Stimulated activated CD4-positive, alpha-beta T cell treated with anti-CD3 and anti-CD28 coated beads, Interleukin-12 subunit alpha, Interleukin-12 subunit beta, amount 100 ng/mL, for 48 hours (primary cell): ENCODE data around the gene IL32.

Experiments
- DNase-seq, 3 donors: peaks; one replicate each; pipeline ENCODE4 v3.0.0-alpha.2; 2020; ENCODE audit warnings: low read depth in 2 of 3, low spot score in 1 of 3

The IL32 gene

DNA sequence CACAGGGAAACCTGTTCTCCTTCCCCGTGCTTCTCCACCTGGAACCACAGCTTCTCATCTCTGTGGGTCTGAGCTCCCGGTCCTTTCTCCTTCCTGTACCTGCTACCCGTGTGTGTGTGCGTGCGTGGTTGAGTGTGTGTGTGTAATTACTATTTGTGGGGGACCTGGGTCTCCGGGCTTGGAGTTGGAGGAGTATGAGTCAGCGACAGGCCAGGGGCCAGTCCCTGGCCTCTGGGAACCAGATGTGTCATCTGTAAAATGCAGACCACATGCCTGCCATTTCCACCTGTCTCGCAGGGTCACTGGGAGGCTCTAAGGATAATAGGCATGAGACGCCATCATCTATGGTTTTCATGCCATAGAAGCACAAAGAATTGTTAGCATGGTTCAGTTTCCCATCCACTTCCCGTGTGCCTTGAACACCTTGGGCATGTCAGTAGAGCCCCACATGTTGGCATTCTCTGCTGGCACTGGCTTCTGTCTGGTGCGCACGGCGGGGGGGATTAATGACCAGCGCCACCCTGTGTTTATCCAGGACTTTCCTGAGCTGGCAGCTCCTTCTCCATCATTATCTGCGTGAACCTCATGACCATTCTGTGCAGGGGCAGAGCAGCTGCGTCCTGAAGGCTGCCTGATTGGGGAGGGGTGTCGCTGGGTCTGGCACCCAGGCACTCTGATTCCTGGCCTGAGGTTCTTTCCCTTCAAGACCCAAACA, 48.5 kb downstream of the IL32 start:
- no peak for DNase-seq

GRCh38 chr16:3115003-3115402, 49.6 kb downstream of the IL32 start:
- DNase-seq, result no peak

GRCh38 chr16:3115561-3115960, 50.1 kb downstream of the IL32 start:
- no peak for DNase-seq

DNA sequence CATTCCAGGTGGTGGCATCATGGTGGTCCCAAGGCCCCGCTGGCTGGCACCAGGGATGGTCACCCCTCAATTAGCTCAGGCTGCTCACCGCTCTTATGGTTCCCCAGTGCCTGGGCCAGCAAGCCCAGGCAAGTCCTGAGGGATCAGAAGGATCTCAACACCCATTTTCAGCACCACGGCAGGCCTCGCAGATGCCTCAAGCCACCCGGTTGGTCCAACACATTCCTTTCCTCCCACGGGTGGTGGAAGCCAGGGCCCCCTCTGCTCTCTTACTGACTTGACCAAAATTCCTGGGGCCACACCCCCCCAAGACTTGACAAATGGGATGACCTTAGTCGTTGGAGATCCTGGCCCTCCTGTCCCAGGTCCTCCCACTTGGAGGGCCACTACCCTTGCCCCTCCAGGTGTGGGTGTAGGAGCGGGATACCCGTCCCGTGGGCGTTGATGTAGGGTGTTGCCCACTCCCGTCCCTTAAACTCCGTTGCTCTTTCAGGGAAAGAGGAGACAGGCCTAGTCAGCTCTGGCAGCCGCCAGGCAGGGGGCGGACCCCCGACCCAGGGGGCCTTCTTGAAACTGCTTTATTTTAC, 52.9 kb downstream of the IL32 start:
- no peak for DNase-seq

GRCh38 chr16:3118846-3119245, 53.4 kb downstream of the IL32 start:
- no peak for DNase-seq
